Globus pallidus (tissue), 1 donor: Measurements from ENCODE around the gene NELL1.
"Not testable (repeated sequence)": the region's sequence is repeated elsewhere in the genome, so short reads cannot be mapped to it uniquely, and the experiment has no call there.

Experiments used
- DNase-seq: peaks from one replicate; pipeline ENCODE4 v3.0.0-alpha.2; 2015; ENCODE audit warnings: low spot score

NELL1 gene

DNA sequence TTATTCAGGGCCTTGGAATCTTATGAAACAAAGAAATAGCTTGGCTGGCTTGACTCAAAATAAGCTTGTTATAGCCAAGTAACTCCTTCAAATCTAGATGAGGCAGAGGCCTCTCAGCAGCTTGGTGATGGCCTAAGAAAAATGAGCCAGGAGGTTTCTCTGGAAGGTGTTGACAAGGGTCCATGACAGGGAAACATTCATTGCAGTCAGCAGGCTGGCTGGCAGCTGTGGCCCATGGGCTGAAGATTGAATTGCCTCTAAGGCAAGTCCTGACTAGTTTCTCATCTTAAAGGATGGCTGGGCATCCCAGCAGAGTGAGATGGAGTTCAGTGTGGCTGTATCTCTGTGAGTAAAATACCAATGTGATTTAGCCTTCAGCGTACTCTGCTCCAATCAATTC is 441.0 kb downstream of the NELL1 start:
- no peak for DNase-seq

DNA sequence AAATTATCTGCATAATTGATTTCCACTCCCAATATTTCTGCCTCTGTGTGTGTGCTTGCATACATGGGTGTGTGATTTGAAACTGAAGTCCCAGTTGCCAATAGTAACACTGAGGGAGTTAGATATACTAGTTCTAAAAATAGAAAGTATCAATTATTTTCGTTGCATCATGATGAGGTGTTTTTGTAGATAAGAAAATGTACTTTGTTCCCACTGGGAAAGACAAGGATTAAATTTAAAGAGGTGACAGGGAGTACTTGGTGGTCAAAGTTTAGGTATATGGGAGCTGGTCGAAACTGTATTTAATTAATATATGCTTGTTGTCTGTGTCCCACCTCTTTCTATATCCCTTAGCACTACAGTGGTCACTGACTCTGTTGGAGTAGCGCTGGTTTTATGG is 444.5 kb downstream of the NELL1 start:
- no peak for DNase-seq

DNA sequence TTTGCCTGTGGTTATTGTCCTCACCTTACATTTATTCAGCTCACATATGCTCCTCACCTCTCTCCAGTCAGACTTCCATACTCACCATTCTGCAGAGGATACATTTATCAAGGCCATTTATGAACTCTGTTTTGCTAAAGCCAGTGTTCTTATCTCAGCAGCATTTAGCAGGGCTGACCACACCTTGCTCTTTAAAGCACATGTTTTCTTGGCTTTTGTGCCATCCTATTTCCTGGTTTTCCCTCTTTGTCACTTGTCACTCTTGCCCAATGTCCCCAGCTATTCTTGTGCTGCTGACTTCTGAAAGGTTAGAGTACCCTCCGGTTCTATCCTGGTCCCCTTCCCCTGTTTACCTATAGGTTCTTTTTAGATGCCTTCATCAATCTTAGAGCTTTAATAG is 446.6 kb downstream of the NELL1 start:
- no peak for DNase-seq

DNA sequence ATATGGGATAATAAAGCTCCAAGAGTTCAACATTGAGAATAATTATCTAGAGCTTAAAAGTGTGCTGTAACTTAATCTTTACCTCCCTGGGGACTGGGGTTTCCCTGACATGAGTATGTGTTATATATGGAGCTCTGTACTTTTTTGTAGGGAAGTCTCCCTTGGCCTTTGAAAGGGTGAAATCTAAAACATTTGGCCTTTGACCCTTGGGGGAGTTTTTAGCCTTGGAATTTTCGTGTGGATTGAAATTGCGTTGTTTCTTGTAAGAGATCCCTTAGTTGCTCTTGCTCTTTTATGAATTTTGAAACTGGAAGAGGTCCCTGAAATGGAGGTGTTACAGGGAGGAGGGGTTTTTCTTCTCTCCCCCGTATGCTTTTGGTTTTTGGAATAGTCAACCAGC is 450.0 kb downstream of the NELL1 start:
- DNase-seq: no peak

DNA sequence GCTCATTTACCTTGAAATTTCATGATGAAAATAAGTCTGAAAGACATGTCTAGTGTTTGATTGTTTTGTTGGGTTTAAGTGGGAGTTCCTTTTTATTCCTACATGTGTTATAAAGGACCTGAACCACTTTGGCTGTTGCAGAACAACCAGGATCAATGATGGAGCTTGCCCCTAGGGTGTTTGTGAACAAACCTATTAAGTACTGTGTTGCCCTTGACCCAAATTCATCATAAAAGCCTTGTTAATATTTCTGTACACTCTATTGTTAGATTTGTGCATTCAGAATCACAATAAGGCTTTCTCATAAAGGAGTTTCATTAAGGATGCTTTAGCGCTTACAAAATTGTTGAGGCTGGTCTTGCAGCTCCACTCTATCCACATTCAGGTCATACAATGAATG is 452.6 kb downstream of the NELL1 start:
- no peak for DNase-seq

DNA sequence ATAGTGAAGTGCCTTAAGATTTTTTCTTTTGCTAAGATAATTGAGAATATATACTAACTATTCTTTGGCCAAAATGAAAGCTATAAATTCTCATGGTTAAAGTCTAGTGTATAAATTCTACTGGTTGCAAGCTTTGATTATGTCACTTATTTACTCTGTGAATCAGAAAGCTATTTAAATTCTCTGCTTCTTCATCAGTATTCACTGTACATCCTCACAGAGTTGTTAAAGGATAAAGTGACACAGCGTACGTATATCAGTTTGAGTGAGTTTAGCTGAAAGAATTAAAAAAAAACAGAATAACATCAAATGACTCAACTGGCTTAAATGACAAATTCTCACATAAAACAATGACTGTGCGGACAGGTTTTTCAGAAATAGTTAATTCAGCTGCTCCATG is 453.1 kb downstream of the NELL1 start:
- no peak for DNase-seq

DNA sequence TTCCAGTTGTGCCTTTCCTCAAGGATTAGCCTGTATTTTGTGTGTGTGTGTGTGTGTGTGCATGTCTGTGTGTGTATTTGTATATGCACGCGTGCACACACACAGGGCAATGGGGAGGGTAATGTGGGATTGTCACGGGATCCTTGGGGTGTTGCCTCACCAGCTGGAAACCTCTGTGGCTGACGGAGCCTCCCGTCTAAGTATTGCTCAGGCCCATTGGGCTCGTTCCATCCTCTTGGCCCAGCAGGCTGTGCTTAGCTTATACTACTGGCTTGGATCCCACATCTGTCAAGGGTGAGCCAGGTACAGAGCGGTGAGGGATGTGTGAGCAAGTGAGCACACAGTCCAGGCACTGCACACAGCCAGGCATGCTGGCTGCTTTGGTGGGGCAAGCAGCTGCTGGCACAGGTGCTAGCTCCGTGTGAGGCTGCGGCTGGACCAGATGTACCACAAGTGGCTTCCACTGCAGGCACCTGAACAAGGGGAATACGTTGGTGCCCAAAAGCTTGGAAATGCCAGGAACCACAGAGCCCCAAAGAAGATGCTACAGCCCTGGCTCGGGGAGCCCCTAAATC is 462.8 kb downstream of the NELL1 start:
- no peak for DNase-seq

DNA sequence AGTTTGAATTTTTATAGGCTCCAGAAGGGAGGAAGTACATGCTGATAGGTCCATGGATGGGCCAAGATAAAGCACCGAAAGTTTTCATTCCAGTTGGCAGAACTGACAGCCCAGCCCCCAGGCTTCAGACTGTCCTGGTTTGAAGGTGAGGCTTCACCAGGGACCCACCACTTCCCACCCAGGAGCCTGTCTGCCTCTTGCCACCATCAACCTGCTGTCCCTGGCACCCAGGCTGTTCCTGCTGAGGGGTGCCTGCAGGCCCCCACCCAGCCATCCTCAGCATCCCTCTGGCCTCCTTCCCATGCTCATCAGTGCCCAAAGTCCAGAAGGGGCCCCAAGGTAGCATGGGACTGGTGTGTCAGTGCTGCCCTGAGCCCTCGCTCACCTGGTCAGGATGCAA is 463.9 kb downstream of the NELL1 start:
- DNase-seq: no peak

DNA sequence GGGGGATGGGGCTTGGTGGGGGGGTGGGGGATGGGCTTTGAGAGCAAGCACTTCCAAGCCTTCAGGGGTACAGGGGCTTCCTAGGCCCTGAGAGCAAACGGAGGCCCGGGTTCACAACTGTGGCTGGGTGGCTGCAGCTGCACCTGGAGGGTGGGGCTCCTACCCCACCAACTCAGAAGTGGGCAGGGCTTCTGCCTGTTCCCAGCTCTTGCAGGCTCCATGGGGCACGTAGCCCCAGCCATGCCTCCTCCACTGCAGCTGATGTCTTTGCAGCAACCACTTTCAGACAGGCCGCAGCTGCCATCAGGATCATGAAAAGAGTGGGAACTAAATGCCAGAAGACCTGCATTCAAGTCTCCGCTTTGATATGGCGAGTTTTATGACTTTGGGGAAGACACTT is 464.3 kb downstream of the NELL1 start:
- DNase-seq: no peak

DNA sequence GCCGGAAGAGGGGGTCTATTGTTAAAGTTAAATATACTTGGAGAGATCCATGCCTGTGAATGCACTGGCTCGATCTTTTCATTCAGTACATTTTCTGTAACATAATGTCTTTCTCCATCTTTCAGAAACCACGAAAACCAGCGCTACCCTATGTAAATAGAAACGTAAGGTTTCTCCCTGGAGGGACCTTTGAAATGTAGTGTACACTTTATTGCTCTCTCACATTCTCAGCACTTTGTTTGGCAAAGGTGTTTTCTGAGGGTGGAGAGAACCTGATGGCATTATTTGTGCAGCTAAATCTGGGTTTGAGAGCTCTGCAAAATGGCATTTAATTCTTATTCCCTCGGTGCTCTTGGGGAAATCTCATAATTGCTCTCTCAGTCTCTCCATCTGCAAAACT is 468.4 kb downstream of the NELL1 start:
- DNase-seq: no peak

DNA sequence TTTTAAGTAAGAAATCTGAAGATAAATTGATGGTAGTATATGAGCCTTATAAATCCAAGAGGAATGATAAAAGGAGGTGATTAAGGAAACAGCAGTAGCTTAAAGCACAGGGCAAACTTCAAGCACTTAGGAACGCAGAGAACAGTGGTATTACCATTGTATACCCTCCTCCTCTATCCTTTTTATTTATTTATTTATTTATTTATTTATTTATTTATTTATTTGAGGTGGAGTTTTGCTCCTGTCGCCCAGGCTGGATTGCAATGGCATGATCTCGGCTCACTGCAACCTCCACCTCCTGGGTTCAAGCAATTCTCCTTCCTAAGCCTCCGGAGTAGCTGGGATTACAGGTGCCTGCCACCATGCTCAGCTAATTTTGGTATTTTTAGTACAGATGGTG is 472.2 kb downstream of the NELL1 start:
- not testable (repeated sequence) for DNase-seq

DNA sequence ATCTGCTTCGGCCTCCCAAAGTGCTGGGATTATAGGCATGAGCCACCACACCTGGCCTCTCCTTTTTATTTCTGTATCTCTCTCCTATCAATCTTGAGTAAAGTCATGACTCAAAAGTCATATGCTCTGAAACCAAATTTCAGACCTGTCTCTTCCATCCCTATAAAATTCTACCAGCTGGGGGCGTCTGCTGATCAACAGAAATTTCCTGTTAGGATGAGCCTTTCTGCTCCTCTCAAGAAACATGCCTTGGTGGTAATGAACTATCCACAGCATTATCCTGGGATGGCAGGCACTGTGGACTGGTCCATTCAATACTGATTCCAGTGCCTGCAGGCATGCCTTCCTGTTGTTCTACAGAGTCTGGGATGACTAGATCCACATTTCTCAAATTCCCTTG is 472.6 kb downstream of the NELL1 start:
- DNase-seq: no peak

DNA sequence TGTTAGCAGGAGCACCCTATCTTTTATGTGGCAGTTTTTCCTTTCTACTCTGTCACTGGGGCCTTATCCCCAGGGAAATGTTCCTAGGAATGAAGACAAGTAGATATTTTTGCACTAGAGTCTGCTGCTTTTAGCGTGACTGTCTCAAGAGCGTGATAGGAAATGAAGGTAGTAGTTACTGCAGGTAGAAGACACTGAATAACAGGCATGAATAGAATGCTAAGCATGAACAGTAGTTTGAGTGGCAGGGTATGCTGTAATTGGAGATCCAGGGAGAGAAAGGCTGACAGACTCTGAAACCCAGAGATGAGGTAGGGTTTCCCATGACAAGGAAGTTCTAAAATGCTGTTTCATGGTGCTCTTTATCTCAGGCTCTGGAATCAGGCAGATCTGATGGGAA is 475.1 kb downstream of the NELL1 start:
- DNase-seq: no peak

DNA sequence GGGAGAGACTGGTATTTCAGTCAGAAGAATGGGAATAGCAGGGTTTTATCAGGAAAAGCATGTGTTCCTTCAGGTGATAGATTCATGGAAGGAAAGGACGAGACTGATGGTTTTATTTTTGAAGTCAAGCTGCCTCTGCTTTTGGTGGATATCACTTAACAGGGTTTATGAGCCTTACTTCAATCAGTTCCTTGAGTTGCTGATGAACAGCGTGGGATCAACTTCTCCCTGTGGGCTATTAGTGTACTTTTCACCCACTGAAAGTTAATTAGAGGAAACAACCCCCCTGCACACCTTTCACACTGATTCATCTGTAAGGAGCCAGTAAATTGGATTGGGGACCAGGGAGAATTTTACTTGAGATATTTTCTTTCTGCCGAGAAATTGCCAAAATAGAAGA is 479.0 kb downstream of the NELL1 start:
- no peak for DNase-seq

DNA sequence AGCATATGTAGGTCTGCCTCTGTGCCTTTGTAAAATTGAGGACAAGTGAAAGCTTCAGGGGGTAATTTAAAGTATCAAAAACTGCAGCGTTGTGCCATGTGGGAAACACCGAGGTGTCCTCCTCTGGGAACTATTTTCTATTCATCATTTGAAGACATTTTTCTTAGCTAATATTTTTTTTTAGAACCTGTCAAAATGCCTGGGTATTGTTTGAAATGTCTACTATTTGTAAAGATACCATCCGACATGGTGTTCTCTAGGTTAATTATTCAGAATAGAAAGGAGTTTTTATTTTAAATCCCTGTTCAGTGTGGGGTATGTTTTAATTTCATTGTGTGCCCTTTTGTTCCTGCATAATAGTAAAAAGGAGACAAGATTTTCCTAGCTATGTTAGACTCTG is 490.8 kb downstream of the NELL1 start:
- DNase-seq: no peak

DNA sequence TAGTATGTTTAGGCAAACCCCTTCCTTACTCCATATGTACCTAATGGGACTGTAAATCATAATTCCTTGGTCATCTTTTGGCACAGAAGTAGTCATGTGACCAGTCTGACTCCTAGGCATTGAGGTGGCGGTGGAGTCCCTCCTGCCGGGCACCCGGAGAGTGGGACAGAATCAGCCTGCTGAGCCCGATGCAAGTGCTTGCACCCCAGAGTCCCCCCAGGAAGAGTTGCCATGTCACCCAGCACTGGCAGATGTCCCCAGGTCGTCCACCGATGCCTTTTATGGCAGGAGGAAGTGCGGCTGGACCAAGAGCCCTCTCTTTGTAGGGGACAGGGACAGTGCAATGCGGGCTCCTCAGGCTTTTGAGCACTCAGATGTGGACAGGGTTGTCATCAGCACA is 500.3 kb downstream of the NELL1 start:
- DNase-seq: no peak

DNA sequence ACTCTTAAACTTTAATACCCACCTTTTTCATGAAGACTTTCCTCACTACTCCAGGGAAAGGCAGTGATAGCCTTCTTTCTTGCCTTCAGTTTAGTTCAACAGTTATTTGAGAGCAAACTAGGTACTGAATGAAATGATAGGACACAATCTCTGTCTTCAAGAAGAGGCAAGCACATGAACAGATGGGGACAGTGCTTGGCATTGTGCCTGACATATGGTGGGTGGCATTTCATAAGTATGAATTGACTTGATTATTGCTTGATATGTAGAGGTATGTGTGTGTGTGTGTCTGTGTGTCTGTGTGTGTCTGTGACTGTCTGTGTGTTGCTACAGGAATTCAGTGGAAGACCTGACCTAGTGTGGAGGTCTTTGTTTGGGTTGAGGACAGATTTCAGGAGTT is 504.1 kb downstream of the NELL1 start:
- DNase-seq: no peak

DNA sequence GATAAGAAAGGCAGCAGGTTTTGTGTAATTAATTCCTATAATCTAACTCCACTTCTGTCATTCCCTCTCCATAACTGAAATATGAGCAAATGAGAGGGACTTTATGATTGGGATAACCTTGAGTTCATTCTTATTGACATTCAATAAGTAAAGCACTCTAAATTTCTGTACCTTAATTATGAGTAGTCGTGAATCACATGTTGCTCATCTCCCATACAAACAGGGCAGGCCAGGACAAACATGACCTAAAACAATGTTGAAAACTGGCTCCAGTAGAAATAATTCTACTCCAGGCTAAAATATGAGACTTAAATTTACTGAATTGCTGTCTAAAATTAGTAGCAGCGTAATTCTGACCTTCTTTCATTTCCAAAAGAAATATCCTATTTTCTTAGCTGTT is 505.4 kb downstream of the NELL1 start:
- no peak for DNase-seq

DNA sequence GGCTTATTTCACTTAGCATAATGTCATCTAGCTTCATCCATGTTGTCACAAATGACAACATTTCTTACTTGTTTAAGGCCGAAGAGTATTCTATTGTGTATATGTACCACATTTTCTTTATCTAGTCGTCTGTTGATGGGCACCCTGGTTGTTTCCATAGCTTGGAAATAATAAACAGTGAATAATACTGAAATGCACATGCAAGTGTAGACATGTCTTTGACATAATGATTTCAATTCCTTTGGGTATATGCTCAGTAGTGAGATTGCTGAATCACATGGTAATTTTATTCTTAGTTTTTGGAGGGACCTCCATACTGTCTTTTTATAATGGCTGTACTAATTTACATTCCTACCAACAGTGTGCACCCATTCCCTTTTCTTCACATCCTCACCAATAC is 508.0 kb downstream of the NELL1 start:
- DNase-seq: no peak

DNA sequence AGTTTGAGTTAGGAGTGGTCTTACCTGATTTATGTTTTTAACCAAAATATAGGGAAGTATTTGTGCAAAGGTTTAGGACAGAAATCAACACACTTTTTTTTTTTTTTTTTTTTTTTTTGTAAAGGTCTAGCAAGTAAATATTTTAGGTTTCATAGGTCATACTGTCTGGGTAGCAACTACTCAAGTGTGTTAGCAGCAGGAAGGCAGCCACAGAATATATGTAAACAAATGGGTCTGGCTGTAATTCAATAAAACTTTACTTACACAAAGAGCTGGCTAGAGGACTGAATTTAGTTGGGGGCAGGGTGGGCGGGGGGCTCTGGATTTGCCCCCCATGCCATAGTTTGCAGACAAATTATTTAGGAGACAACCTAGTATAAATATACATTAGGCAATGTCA is 510.4 kb downstream of the NELL1 start:
- no peak for DNase-seq

DNA sequence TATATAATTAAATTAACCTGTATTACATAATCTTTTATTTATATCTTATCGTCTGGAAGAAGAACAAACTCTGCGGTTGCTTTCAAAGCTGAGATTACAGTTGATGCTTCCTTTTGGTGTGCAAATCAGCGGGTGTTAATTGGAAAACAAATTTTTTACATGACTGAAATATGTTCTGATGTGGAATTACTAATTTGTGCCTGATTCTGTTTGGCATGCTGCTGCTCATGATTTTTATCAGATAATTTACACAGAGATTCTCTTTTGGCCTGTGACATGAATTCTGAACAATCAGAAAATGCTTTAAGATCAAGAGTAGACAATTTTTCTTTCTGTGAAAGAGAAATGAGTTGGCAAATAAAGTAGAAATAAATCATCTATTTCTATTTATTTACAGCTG is 510.8 kb downstream of the NELL1 start:
- DNase-seq: no peak

DNA sequence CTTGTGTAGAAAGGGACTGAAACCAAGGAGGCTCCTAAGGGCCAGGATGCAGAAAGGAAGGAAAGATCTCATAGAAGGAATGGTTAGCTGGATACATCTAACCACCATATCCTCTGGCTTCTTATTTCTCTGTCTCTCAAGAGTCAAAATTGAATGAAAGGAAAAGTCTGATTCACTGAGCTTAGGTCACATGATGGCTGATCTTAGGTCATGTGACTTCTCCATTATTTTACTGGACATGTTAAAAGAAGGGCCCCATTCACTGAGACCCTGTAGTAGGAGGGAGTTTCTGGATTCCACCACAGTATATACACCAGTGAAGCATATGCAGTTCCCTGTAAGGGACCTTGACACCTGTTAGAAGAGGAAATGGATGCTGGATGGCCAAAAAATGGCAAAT is 516.6 kb downstream of the NELL1 start:
- no peak for DNase-seq

DNA sequence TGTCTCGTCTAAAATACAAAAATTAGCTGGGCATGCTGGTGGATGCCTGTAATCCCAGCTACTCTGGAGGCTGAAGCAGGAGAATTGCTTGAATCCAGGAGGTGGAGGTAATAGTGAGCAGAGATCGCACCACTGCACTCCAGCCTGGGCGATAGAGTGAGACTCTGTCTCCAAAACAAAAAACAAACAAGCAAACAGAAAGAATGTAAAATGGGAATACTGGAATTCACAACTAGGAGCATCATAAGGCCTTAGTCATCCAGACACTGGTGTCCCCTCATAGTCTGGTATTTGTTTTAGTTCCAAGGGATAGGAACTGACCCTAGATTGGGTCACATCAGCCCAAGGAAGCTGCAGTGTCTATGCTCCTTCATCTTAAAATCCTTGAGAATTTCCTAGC is 520.8 kb downstream of the NELL1 start:
- no peak for DNase-seq

DNA sequence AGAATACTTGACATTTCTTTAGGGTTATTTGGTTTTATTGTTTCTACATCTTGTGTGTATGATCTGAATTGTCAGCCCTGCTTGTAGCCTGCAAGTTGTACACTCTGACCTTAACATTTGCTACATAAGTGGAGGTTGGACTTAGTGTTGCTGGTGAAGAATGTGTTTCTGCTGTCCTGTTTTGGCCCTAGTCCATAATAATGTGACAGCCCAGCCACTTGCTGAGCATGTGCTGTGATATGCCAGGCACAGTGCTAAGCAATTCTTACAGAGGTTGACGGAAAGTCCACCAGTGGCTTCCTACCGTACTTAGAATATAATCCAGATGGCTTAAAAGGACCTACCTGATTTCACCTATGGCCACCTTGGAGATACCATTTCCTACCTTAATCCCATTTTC is 526.6 kb downstream of the NELL1 start:
- no peak for DNase-seq

DNA sequence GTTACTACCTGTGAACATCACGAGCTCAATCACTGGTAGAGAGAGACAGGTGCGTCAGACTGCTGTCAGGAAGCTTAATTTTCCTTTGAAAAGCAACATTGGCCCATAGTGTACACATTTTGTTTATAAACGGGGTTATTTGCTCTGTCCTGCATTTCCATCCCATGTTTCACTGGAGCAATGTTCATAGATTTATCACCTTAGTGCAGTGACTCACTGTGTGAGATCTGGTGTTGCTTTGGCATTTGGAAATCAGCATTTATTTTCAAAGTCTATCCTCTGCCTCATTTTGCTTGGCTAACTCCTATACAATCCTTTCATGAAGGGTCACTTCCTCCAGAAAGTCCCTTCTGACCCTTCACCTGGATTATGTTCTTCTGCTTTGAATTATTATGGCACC is 529.1 kb downstream of the NELL1 start:
- no peak for DNase-seq
